Upper lobe of right lung (tissue), 1 donor: Measurements from ENCODE around the gene TBC1D23. TPM values are rescaled to one million over a fixed set of nuclear protein-coding genes. Genes with fewer than 3 reads are reported as not detected.

ENCODE experiments used
- ATAC-seq: fragments of 200-7000 bp; cut with Tn5 transposase; one replicate; pipeline ENCODE4 v1.9.1; 2020; ENCODE audit warnings: mild to moderate bottlenecking, moderate library complexity
- DNase-seq: peaks from one replicate; pipeline ENCODE4 v3.0.0-alpha.2; 2020
- H3K27ac ChIP-seq: fragments of 200-600 bp; one replicate; pipeline ENCODE4 v1.8.0; 2022
- H3K27me3 ChIP-seq: fragments of 200-600 bp; one replicate; pipeline ENCODE4 v1.8.0; 2022; ENCODE audit warnings: mild to moderate bottlenecking
- H3K36me3 ChIP-seq: fragments of 200-600 bp; one replicate; pipeline ENCODE4 v1.8.0; 2022
- H3K4me1 ChIP-seq: fragments of 200-600 bp; one replicate; pipeline ENCODE4 v1.8.0; 2022
- H3K4me3 ChIP-seq: fragments of 200-600 bp; one replicate; pipeline ENCODE4 v1.8.0; 2022; ENCODE audit warnings: mild to moderate bottlenecking
- H3K9me3 ChIP-seq: fragments of 200-600 bp; one replicate; pipeline ENCODE4 v1.8.0; 2022
- CTCF ChIP-seq: fragments of 200-600 bp; IDR thresholded peaks from one replicate; pipeline ENCODE4 v1.8.0; 2022; ENCODE audit warnings: antibody characterized with exemption
- intact Hi-C: fragments of 100-400 bp; cut with DNase I; formaldehyde crosslinking; loops from one replicate; pipeline ENCODE4 v1.11.0; 2022
- total RNA-seq: library from RNA; stranded (reverse); fragmentation: NEBNext Ultra II Directional; extraction: Animal tissue kit (Norgen Biotek cat#: 25700); gene quantifications from one replicate; pipeline ENCODE4 v1.2.1, GENCODE V29; 2021
- donor health status: DM: no; HTN: yes; CAD: no; lungs with severe emphysema.

The TBC1D23 gene
- total RNA-seq, 1 donor from 2014 or later: 47.4 TPM

DNA sequence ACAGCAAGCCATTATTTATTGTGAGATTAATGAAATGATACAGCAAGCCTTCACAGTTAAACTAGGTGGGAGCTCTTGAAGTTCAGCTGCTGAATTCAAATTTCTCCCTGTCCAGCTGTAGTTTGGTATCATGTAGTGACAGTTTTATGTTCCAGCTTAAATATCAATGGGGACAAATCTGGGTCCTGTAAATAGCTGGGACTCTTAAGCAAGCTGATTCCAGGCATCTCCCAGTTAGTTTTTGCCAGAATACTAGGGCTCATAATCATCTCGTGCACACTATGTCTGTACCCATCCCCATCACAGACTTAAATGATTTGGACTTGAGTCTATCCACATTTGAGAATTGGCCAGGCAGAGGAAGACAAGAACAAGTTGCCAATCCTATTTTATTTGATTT lies 45.9 kb downstream of the TBC1D23 start:
- TF ChIP-seq CTCF: no peak
- no peak overlapping the region for H3K27ac ChIP-seq
- ATAC-seq (no peak), DNase-seq (no peak)
- no peak overlapping the region for H3K4me3 ChIP-seq
- no peaks in the 10 kb centered on the region for H3K9me3 ChIP-seq
- no peaks in the 10 kb centered on the region for H3K4me1 ChIP-seq
- peaks cover 74% of the 10 kb centered on the region for H3K36me3 ChIP-seq
- no peaks in the 10 kb centered on the region for H3K27me3 ChIP-seq
- intact Hi-C loops: no loop called here

DNA sequence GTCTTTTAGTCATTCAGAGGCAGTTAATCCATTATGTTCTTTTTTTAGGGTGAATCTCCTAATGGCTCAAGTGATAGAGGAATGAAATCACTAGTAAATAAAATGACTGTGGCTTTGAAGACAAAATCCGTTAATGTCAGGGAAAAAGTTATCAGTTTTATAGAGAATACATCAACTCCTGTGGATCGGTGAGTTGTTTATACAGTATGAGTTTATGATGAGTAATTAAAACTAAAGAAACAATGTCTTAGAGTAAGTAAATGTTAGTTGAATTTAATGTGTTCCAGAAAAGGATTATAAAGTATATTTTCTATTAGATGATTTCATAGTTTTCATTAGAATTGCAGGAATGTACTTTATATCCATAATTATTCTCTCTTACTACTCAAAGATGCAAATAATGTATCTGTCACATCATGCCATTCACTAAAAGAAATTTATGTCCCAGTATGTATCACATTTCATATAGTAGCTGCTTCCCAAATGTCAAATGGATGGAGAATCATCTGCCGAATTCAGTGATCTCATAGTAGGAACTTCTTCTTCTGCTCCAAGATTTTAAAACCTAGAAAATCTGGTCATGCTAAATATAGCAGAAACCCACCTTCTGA lies 49.7 kb downstream of the TBC1D23 start:
- Histone ChIP-seq H3K4me1 (no peaks in the 10 kb centered on the region), H3K9me3 (no peaks in the 10 kb centered on the region), H3K36me3 (peaks cover 53% of the 10 kb centered on the region), H3K27ac (no peak overlapping the region), H3K27me3 (no peaks in the 10 kb centered on the region), H3K4me3 (no peak overlapping the region)
- ATAC-seq: no peak
- no peak for DNase-seq
- intact Hi-C loops: no loop called here
- TF ChIP-seq CTCF: no peak

GRCh38 chr3:100311011-100311410 lies 50.2 kb downstream of the TBC1D23 start:
- no peak for TF ChIP-seq CTCF
- ATAC-seq (no peak), DNase-seq (no peak)
- intact Hi-C loops: no loop called here
- Histone ChIP-seq H3K9me3 (no peaks in the 10 kb centered on the region), H3K4me1 (no peaks in the 10 kb centered on the region), H3K27ac (no peak overlapping the region), H3K27me3 (no peaks in the 10 kb centered on the region), H3K4me3 (no peak overlapping the region), H3K36me3 (peaks cover 51% of the 10 kb centered on the region)

- no peaks in the 10 kb centered on the region for H3K9me3 ChIP-seq
- H3K36me3 ChIP-seq: peaks cover 48% of the 10 kb centered on the region
- no peak overlapping the region for H3K27ac ChIP-seq
- ATAC-seq: peak; percentile 86
- intact Hi-C loops: no loop called here
- DNase-seq: no peak
- peak; percentile 64 for TF ChIP-seq CTCF
- H3K4me3 ChIP-seq: no peak overlapping the region
- no peaks in the 10 kb centered on the region for H3K27me3 ChIP-seq
- no peaks in the 10 kb centered on the region for H3K4me1 ChIP-seq
Observed at GRCh38 chr3:100316641-100317069, 55.9 kb downstream of the TBC1D23 start.

GRCh38 chr3:100317912-100318311 lies 57.1 kb downstream of the TBC1D23 start:
- ATAC-seq: no peak
- no peaks in the 10 kb centered on the region for H3K4me1 ChIP-seq
- no peaks in the 10 kb centered on the region for H3K9me3 ChIP-seq
- H3K4me3 ChIP-seq: no peak overlapping the region
- H3K27me3 ChIP-seq: no peaks in the 10 kb centered on the region
- intact Hi-C loops: no loop called here
- no peak for DNase-seq
- no peak overlapping the region for H3K27ac ChIP-seq
- H3K36me3 ChIP-seq: peaks cover 42% of the 10 kb centered on the region
- no peak for TF ChIP-seq CTCF

DNA sequence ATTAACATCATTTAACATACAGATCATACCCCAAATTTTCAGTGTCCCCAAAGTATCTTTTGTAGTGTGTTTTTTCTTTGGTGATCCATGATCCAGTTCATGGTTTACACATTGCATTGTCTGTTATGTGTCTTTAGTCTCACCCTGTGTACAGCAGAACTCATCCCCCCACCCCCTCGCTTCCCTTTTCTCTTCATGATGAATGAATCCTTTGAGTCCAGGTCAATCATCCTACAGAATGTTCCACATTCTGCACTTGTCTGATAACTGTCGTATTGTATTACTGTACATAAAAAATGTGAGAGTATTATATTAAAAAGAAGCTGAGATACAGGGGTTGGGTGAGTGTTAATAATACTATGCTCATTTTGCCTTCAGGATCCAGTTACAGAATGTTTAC lies 59.2 kb downstream of the TBC1D23 start:
- intact Hi-C loops: no loop called here
- H3K9me3 ChIP-seq: no peaks in the 10 kb centered on the region

More for the DNA sequence above, 59.2 kb downstream of the TBC1D23 start:
- H3K4me1 ChIP-seq: no peaks in the 10 kb centered on the region
- H3K4me3 ChIP-seq: no peak overlapping the region
- ATAC-seq (no peak), DNase-seq (no peak)
- no peaks in the 10 kb centered on the region for H3K27me3 ChIP-seq
- TF ChIP-seq CTCF: no peak
- no peak overlapping the region for H3K27ac ChIP-seq
- peaks cover 44% of the 10 kb centered on the region for H3K36me3 ChIP-seq
